ENCODE measurements around the gene DOCK3. TPM values are rescaled to one million over a fixed set of nuclear protein-coding genes. Genes with fewer than 3 reads are reported as not detected.
"Not testable (repeated sequence)": the region's sequence is repeated elsewhere in the genome, so short reads cannot be mapped to it uniquely, and the experiment has no call there.

The DOCK3 gene
- total RNA-seq, 6 donors from 2014 or later: 0.15 to 3.1 (median 0.88) TPM

GRCh38 chr3:50749822-50750221, 75.1 kb downstream of the DOCK3 start:
- Histone ChIP-seq H3K27ac (no peak overlapping the region), H3K4me3 (no peak overlapping the region), H3K4me1 (no peaks in the 10 kb centered on the region), H3K27me3 (no peaks in the 10 kb centered on the region), H3K36me3 (no peaks in the 10 kb centered on the region), H3K9me3 (no peaks in the 10 kb centered on the region)
- DNase-seq: no peak
- 64 to 70% methylated on average over 5 of the region's 5 CpGs for WGBS, 2 donors
- no peak for ATAC-seq (ENCODE audit: low FRiP score in 2 of 2)
- TF ChIP-seq POLR2AphosphoS5 (IDR thresholded peaks at IDR 0.05) (no peak), EP300 (IDR thresholded peaks at IDR 0.05) (no peak), POLR2A (IDR thresholded peaks at IDR 0.05) (no peak), CTCF (IDR thresholded peaks at IDR 0.05) (no peak)

GRCh38 chr3:50759015-50759414, 84.3 kb downstream of the DOCK3 start:
- no peak for TF ChIP-seq POLR2A (IDR thresholded peaks at IDR 0.05)
- no peak for TF ChIP-seq EP300 (IDR thresholded peaks at IDR 0.05)
- no peak for TF ChIP-seq POLR2AphosphoS5 (IDR thresholded peaks at IDR 0.05)
- TF ChIP-seq CTCF (IDR thresholded peaks at IDR 0.05): no peak
- DNase-seq (no peak), ATAC-seq (ENCODE audit: low FRiP score in 2 of 2) (no peak)
- WGBS, 2 donors: 94 to 95% methylated on average over 5 of the region's 5 CpGs
- Histone ChIP-seq H3K4me1 (no peaks in the 10 kb centered on the region), H3K36me3 (no peaks in the 10 kb centered on the region), H3K27me3 (no peaks in the 10 kb centered on the region), H3K9me3 (no peaks in the 10 kb centered on the region), H3K27ac (no peak overlapping the region), H3K4me3 (no peak overlapping the region)

- Histone ChIP-seq H3K4me3 (no peak overlapping the region), H3K27me3 (no peaks in the 10 kb centered on the region), H3K27ac (no peak overlapping the region), H3K36me3 (no peaks in the 10 kb centered on the region), H3K9me3 (no peaks in the 10 kb centered on the region), H3K4me1 (no peaks in the 10 kb centered on the region)
- 77 to 90% methylated on average over 1 of the region's 1 CpG for WGBS, 2 donors
- no peak for ATAC-seq (ENCODE audit: low FRiP score in 2 of 2)
- TF ChIP-seq EP300 (IDR thresholded peaks at IDR 0.05): no peak
- no peak for TF ChIP-seq CTCF (IDR thresholded peaks at IDR 0.05)
- no peak for TF ChIP-seq POLR2A (IDR thresholded peaks at IDR 0.05)
- TF ChIP-seq POLR2AphosphoS5 (IDR thresholded peaks at IDR 0.05): no peak
- DNase-seq: no peak
Observed at GRCh38 chr3:50777680-50778079, 103.0 kb downstream of the DOCK3 start.

GRCh38 chr3:50781766-50782165, 107.0 kb downstream of the DOCK3 start:
- H3K36me3 ChIP-seq; ATAC-seq (ENCODE audit: low FRiP score in 2 of 2); H3K4me3 ChIP-seq: not testable (repeated sequence)

GRCh38 chr3:50786631-50787030, 111.9 kb downstream of the DOCK3 start:
- peaks cover 0 to 7% (median 3%) of the 10 kb centered on the region in 4 donors for H3K9me3 ChIP-seq
- H3K4me3 ChIP-seq: no peak overlapping the region
- H3K27me3 ChIP-seq: no peaks in the 10 kb centered on the region
- TF ChIP-seq POLR2AphosphoS5 (IDR thresholded peaks at IDR 0.05) (no peak), CTCF (IDR thresholded peaks at IDR 0.05) (no peak), EP300 (IDR thresholded peaks at IDR 0.05) (no peak), POLR2A (IDR thresholded peaks at IDR 0.05) (no peak)
- H3K27ac ChIP-seq: no peak overlapping the region
- WGBS, 2 donors: 82 to 88% methylated on average over 5 of the region's 5 CpGs
- H3K36me3 ChIP-seq: no peaks in the 10 kb centered on the region
- no peak for DNase-seq
- no peaks in the 10 kb centered on the region for H3K4me1 ChIP-seq
- ATAC-seq (ENCODE audit: low FRiP score in 2 of 2): no peak

More at GRCh38 chr3:50781766-50782165, 107.0 kb downstream of the DOCK3 start:
- H3K9me3 ChIP-seq, DNase-seq, H3K27me3 ChIP-seq, H3K27ac ChIP-seq, H3K4me1 ChIP-seq: not testable (repeated sequence)
- WGBS, 2 donors: 96 to 97% methylated on average over 3 of the region's 3 CpGs

- not testable (repeated sequence) for DNase-seq
Observed at GRCh38 chr3:50790894-50791293, 116.2 kb downstream of the DOCK3 start.

More at GRCh38 chr3:50790894-50791293, 116.2 kb downstream of the DOCK3 start:
- not testable (repeated sequence) for H3K27ac ChIP-seq; ATAC-seq (ENCODE audit: low FRiP score in 2 of 2); H3K27me3 ChIP-seq; H3K9me3 ChIP-seq; H3K4me1 ChIP-seq; H3K4me3 ChIP-seq; H3K36me3 ChIP-seq
- WGBS, 2 donors: 84 to 91% methylated on average over 3 of the region's 3 CpGs
